ENCODE measurements around the gene DYNC2LI1.

Gene DYNC2LI1

GRCh38 chr2:43853141-43854081 is 79.6 kb downstream of the DYNC2LI1 start:
- Mint-ChIP-seq H3K36me3 (ENCODE audit: low read depth) (no peaks in the 10 kb centered on the region), H3K27ac (no peak overlapping the region), H3K4me3 (no peak overlapping the region), H3K4me1 (peaks cover 5% of the 10 kb centered on the region), H3K9me3 (peaks cover 9% of the 10 kb centered on the region), H3K27me3 (ENCODE audit: low read depth) (peaks cover 37% of the 10 kb centered on the region)
- no peak for TF ChIP-seq CTCF (IDR thresholded peaks at IDR 0.05; ENCODE audit: unreplicated experiment in 3 of 3)

- Mint-ChIP-seq H3K36me3 (ENCODE audit: low read depth) (no peaks in the 10 kb centered on the region), H3K27ac (no peak overlapping the region), H3K9me3 (peaks cover 9% of the 10 kb centered on the region), H3K27me3 (ENCODE audit: low read depth) (peaks cover 43% of the 10 kb centered on the region), H3K4me1 (peaks cover 5% of the 10 kb centered on the region), H3K4me3 (no peak overlapping the region)
- TF ChIP-seq CTCF (IDR thresholded peaks at IDR 0.05; ENCODE audit: unreplicated experiment in 3 of 3) = no peak
These were observed 80.8 kb downstream of the DYNC2LI1 start for GRCh38 chr2:43854671-43855070.

- Mint-ChIP-seq H3K36me3 (ENCODE audit: low read depth) (no peaks in the 10 kb centered on the region), H3K27me3 (ENCODE audit: low read depth) (peaks cover 43% of the 10 kb centered on the region), H3K9me3 (peaks cover 9% of the 10 kb centered on the region), H3K4me1 (peaks cover 5% of the 10 kb centered on the region), H3K4me3 (no peak overlapping the region), H3K27ac (no peak overlapping the region)
- TF ChIP-seq CTCF (IDR thresholded peaks at IDR 0.05; ENCODE audit: unreplicated experiment in 3 of 3) = no peak
These were observed 81.5 kb downstream of the DYNC2LI1 start for GRCh38 chr2:43855292-43855691.
